Measurements from ENCODE around the gene KRTAP5-6. TPM values are rescaled to one million over a fixed set of nuclear protein-coding genes. Genes with fewer than 3 reads are reported as not detected.

Gene KRTAP5-6
- polyA plus RNA-seq, 1 donor (not counting 4 experiments of a cell fraction or from before 2014, with no cell fraction given) = not detected

DNA sequence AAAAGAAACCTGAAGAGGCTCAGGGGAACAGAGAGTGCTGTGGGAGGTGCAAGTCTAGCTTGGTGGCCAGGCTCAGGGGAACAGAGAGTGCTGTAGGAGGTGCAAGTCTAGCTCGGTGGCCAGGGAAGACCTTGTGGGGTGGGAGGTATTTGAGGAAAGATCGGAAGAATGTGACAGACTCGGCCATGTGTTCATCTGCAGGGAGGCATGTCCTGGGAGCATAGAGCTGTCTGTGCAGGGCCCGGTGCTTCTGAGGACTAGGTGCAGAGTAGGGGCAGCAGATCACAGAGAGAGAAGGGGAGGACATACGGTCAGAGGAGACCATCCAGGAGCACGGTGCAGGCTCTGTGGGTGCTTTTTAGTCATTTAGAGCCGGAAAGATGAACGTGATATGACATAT is 42.6 kb downstream of the KRTAP5-6 start:
- no peak overlapping the region for H3K4me3 ChIP-seq (ENCODE audit: control insufficient read depth in 2 of 3, extremely low read depth in 1 of 3, insufficient read depth in 2 of 3, low read depth in 1 of 3, low read length in 3 of 3)
- H3K27ac ChIP-seq (ENCODE audit: control insufficient read depth, insufficient read depth, low read length) = no peak overlapping the region
- no peak for TF ChIP-seq EZH2 (IDR thresholded peaks at IDR 0.05; ENCODE audit: low read length)
- TF ChIP-seq, protein P1, sequence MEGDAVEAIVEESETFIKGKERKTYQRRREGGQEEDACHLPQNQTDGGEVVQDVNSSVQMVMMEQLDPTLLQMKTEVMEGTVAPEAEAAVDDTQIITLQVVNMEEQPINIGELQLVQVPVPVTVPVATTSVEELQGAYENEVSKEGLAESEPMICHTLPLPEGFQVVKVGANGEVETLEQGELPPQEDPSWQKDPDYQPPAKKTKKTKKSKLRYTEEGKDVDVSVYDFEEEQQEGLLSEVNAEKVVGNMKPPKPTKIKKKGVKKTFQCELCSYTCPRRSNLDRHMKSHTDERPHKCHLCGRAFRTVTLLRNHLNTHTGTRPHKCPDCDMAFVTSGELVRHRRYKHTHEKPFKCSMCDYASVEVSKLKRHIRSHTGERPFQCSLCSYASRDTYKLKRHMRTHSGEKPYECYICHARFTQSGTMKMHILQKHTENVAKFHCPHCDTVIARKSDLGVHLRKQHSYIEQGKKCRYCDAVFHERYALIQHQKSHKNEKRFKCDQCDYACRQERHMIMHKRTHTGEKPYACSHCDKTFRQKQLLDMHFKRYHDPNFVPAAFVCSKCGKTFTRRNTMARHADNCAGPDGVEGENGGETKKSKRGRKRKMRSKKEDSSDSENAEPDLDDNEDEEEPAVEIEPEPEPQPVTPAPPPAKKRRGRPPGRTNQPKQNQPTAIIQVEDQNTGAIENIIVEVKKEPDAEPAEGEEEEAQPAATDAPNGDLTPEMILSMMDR (optimal IDR thresholded peaks at IDR 0.05 in 1 of 3, IDR thresholded peaks at IDR 0.05 in 1 of 3, conservative IDR thresholded peaks at IDR 0.05 in 1 of 3; ENCODE audit: extremely low read depth in 1 of 3, insufficient read depth in 2 of 3, low read length in 3 of 3) = no peak
- H3K9me1 ChIP-seq (ENCODE audit: control insufficient read depth, extremely low read depth, insufficient read depth, low read length) = no peaks in the 10 kb centered on the region
- no peak overlapping the region for H2AFZ ChIP-seq (ENCODE audit: control insufficient read depth, low read length)
- no peaks in the 10 kb centered on the region for H3K4me1 ChIP-seq (ENCODE audit: control insufficient read depth, extremely low read depth, insufficient read depth, low read length)
- H3K27me3 ChIP-seq (ENCODE audit: control insufficient read depth, extremely low read depth, insufficient read depth, low read length) = peaks cover 35% of the 10 kb centered on the region
- FAIRE-seq = no peak
- no peak for DNase-seq (ENCODE audit: low read depth, low spot score)
- no peaks in the 10 kb centered on the region for H3K79me2 ChIP-seq (ENCODE audit: control insufficient read depth, insufficient read depth, low read length)
- H4K20me1 ChIP-seq (ENCODE audit: control insufficient read depth, extremely low read depth, insufficient read depth, low read length) = no peaks in the 10 kb centered on the region
- peaks cover 8% of the 10 kb centered on the region for H3K9me3 ChIP-seq (ENCODE audit: control insufficient read depth, low read depth, low read length)
- no peak overlapping the region for H3K9ac ChIP-seq (ENCODE audit: control insufficient read depth, extremely low read depth, insufficient read depth, low read length)
- dilution Hi-C loops (cut with MboI; ENCODE audit: extremely low pct_ligation_motif_present, low sequenced_read_pairs) = no loop called here
- no peaks in the 10 kb centered on the region for H3K36me3 ChIP-seq (ENCODE audit: control insufficient read depth in 2 of 2, extremely low read depth in 1 of 2, insufficient read depth in 2 of 2, low read length in 2 of 2)
- no peak overlapping the region for H3K4me2 ChIP-seq (ENCODE audit: control insufficient read depth, extremely low read depth, insufficient read depth, low read depth, low read length)

DNA sequence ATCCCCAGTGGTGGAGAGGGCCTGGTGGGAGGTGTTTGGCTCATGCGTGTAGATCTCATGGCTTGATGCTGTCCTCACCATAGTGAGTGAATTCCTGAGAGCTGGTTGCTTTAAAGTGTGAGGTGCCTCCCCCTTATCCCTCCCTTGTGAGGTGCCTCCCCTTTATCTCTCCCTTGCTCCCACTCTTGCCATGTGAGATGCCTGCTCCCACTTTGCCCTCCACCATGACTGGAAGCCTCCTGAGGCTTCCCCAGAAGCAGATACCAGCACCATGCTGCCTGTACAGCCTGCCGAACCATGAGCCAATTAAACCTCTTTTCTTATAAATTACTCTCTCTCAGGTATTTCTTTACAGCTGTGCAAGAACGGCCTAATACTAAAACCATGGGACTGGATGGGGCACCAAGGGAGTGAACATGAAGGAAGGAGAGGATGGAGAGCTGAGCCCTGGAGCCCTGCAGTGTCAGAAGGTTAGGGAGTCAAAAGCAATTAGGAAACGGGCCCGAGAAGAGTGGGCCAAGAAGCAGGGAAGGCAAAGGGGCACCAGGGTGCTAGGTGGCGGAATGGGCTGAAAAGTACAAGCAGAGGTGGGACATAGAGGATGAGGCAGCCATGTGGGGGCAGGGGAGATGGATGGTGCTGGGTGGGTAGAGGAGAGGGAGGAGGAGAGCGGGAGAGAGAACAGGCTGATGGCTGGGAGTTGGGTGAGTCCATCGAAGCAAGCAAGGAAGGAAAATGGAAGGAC is 44.0 kb downstream of the KRTAP5-6 start:
- peaks cover 8% of the 10 kb centered on the region for H3K9me3 ChIP-seq (ENCODE audit: control insufficient read depth, low read depth, low read length)
- H3K79me2 ChIP-seq (ENCODE audit: control insufficient read depth, insufficient read depth, low read length) = no peaks in the 10 kb centered on the region
- H3K36me3 ChIP-seq (ENCODE audit: control insufficient read depth in 2 of 2, extremely low read depth in 1 of 2, insufficient read depth in 2 of 2, low read length in 2 of 2) = no peaks in the 10 kb centered on the region
- no peaks in the 10 kb centered on the region for H3K9me1 ChIP-seq (ENCODE audit: control insufficient read depth, extremely low read depth, insufficient read depth, low read length)
- H3K4me2 ChIP-seq (ENCODE audit: control insufficient read depth, extremely low read depth, insufficient read depth, low read depth, low read length) = no peak overlapping the region
- no peak overlapping the region for H3K4me3 ChIP-seq (ENCODE audit: control insufficient read depth in 2 of 3, extremely low read depth in 1 of 3, insufficient read depth in 2 of 3, low read depth in 1 of 3, low read length in 3 of 3)
- no peak for TF ChIP-seq EZH2 (IDR thresholded peaks at IDR 0.05; ENCODE audit: low read length)
- TF ChIP-seq, protein P1 (optimal IDR thresholded peaks at IDR 0.05 in 1 of 3, IDR thresholded peaks at IDR 0.05 in 1 of 3, conservative IDR thresholded peaks at IDR 0.05 in 1 of 3; ENCODE audit: extremely low read depth in 1 of 3, insufficient read depth in 2 of 3, low read length in 3 of 3) = no peak
- H4K20me1 ChIP-seq (ENCODE audit: control insufficient read depth, extremely low read depth, insufficient read depth, low read length) = peaks cover 5% of the 10 kb centered on the region
- dilution Hi-C loops (cut with MboI; ENCODE audit: extremely low pct_ligation_motif_present, low sequenced_read_pairs) = no loop called here
- DNase-seq (ENCODE audit: low read depth, low spot score) (no peak), FAIRE-seq (no peak)
- H2AFZ ChIP-seq (ENCODE audit: control insufficient read depth, low read length) = no peak overlapping the region
- H3K27ac ChIP-seq (ENCODE audit: control insufficient read depth, insufficient read depth, low read length) = no peak overlapping the region
- peaks cover 27% of the 10 kb centered on the region for H3K27me3 ChIP-seq (ENCODE audit: control insufficient read depth, extremely low read depth, insufficient read depth, low read length)
- peaks cover under 1% of the 10 kb centered on the region for H3K4me1 ChIP-seq (ENCODE audit: control insufficient read depth, extremely low read depth, insufficient read depth, low read length)
- no peak overlapping the region for H3K9ac ChIP-seq (ENCODE audit: control insufficient read depth, extremely low read depth, insufficient read depth, low read length)
